HEK293T (cell line): Measurements from ENCODE around the gene IGSF3.
"Not testable (repeated sequence)": the region's sequence is repeated elsewhere in the genome, so short reads cannot be mapped to it uniquely, and the experiment has no call there.

Experiments used
- ARNT ChIP-seq: fragments of 450-650 bp; IDR thresholded peaks from 2 replicates; pipeline ENCODE4 v1.6.1; 2017; ENCODE audit warnings: mild to moderate bottlenecking
- BHLHE40 ChIP-seq: fragments of 450-650 bp; IDR thresholded peaks from 2 replicates; pipeline ENCODE4 v1.6.1; 2016; ENCODE audit warnings: mild to moderate bottlenecking, moderate library complexity, borderline replicate concordance
- ELF4 ChIP-seq: fragments of 450-650 bp; IDR thresholded peaks from 2 replicates; pipeline ENCODE4 v1.6.1; 2017; ENCODE audit warnings: antibody characterized with exemption
- FOXA1 ChIP-seq: fragments of 450-650 bp; IDR thresholded peaks from 2 replicates; pipeline ENCODE4 v1.6.1; 2016; ENCODE audit warnings: mild to moderate bottlenecking
- FOXK2 ChIP-seq: fragments of 450-650 bp; IDR thresholded peaks from 2 replicates; pipeline ENCODE4 v1.6.1; 2016; ENCODE audit warnings: mild to moderate bottlenecking
- FOXM1 ChIP-seq: fragments of 450-650 bp; IDR thresholded peaks from 2 replicates; pipeline ENCODE4 v1.6.1; 2017; ENCODE audit warnings: mild to moderate bottlenecking, borderline replicate concordance
- HDGF ChIP-seq: fragments of 450-650 bp; IDR thresholded peaks from 2 replicates; pipeline ENCODE4 v1.6.1; 2017; ENCODE audit warnings: antibody characterized with exemption, borderline replicate concordance
- LEF1 ChIP-seq: fragments of 450-650 bp; IDR thresholded peaks from 2 replicates; pipeline ENCODE4 v1.6.1; 2017; ENCODE audit warnings: mild to moderate bottlenecking, borderline replicate concordance
- NFRKB ChIP-seq: fragments of 450-650 bp; IDR thresholded peaks from 2 replicates; pipeline ENCODE4 v1.6.1; 2016; ENCODE audit warnings: mild to moderate bottlenecking, moderate library complexity
- PKNOX1 ChIP-seq: fragments of 450-650 bp; IDR thresholded peaks from 2 replicates; pipeline ENCODE4 v1.6.1; 2016
- SUZ12 ChIP-seq: fragments of 450-650 bp; IDR thresholded peaks from 2 replicates; pipeline ENCODE4 v1.6.1; 2016; ENCODE audit warnings: mild to moderate bottlenecking
- TARDBP ChIP-seq: fragments of 450-650 bp; IDR thresholded peaks from 2 replicates; pipeline ENCODE4 v1.6.1; 2016
- ZNF384 ChIP-seq: fragments of 450-650 bp; IDR thresholded peaks from 2 replicates; pipeline ENCODE4 v1.6.1; 2016

GRCh38 chr1:116658645-116659044 is 8.9 kb downstream of the IGSF3 start:
- TF ChIP-seq NFRKB, LEF1, FOXM1, TARDBP, ZNF384, SUZ12, BHLHE40, HDGF, FOXA1, ELF4, FOXK2, PKNOX1, ARNT: not testable (repeated sequence)
